GM23338 (cell line): Measurements from ENCODE around the gene LY6G6D.
A peak's percentile ranks its signal among the peaks of the same experiment; 100 is the strongest.

Source experiments
- EZH2phosphoT487 ChIP-seq: fragments of 200-600 bp; sonication (generic); IDR thresholded peaks from one replicate; pipeline ENCODE4 v1.8.1; 2018; ENCODE audit warnings: antibody characterized with exemption; ENCODE audit not compliant: unreplicated experiment
- POLR2AphosphoS5 ChIP-seq: IDR thresholded peaks from 2 replicates; pipeline ENCODE4 v1.6.1; 2016; ENCODE audit warnings: antibody characterized with exemption, low read depth
- TF ChIP-seq, protein P1 (sequence below), 2 experiments: fragments of 200-600 bp in 1 of 2; sonication (generic) in 1 of 2; conservative IDR thresholded peaks; 2 replicates each; pipeline versions ENCODE4 v1.5.1 to v1.6.1; 2016 to 2017; ENCODE audit warnings: antibody characterized with exemption in 2 of 2, low read depth in 2 of 2, mild to moderate bottlenecking in 2 of 2, moderate library complexity in 1 of 2
- TF ChIP-seq, protein P2 (sequence below): IDR thresholded peaks from 2 replicates; pipeline ENCODE4 v1.6.1; 2016; ENCODE audit warnings: antibody characterized with exemption

DNA sequence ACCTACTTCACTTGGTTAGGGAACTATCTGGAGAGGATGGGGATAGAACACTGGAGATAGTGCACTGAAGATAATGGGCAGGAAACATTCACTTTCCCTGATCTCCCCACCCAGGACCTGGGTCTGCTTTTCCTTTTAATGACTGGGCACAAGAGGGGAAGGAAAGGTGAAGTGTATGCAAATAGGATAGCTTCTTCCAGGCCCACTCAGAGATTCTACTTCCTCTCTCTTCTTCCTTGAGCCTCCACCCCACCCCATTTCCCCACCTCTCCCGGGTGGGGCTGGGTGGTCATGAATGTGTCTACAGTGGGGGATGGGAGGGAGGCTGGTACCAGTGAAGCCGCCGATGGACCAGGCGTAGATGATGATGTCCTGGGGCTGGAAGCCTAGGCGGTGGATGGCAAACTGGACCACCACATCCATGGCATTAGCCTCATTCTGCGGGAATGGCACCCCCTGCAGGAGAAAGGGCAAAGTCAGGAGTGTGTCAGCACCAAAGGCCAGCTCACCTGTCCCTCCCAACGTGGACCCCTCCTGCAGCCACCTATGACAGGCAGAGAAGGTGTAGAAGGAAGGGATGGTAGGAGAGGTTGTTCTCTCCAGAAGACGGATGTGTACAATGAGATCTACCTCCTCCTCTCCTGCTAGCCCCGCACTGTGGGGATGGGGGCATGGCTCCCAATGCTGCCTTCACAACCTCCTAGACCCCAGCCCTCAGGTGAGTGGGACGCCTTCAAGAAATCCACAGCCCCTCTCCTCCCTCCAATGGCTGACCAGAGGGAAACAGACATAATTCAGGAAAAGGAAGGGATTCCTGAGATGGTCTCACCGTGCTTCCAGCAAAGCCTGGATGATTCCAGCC is 25.7 kb upstream of the LY6G6D start:
- TF ChIP-seq, protein P1, sequence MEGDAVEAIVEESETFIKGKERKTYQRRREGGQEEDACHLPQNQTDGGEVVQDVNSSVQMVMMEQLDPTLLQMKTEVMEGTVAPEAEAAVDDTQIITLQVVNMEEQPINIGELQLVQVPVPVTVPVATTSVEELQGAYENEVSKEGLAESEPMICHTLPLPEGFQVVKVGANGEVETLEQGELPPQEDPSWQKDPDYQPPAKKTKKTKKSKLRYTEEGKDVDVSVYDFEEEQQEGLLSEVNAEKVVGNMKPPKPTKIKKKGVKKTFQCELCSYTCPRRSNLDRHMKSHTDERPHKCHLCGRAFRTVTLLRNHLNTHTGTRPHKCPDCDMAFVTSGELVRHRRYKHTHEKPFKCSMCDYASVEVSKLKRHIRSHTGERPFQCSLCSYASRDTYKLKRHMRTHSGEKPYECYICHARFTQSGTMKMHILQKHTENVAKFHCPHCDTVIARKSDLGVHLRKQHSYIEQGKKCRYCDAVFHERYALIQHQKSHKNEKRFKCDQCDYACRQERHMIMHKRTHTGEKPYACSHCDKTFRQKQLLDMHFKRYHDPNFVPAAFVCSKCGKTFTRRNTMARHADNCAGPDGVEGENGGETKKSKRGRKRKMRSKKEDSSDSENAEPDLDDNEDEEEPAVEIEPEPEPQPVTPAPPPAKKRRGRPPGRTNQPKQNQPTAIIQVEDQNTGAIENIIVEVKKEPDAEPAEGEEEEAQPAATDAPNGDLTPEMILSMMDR (conservative IDR thresholded peaks at IDR 0.05; ENCODE audit: low read depth in 2 of 2) = peak; percentile 69 to 80
- TF ChIP-seq POLR2AphosphoS5 (no peak), EZH2phosphoT487 (no peak)
- TF ChIP-seq, protein P2, sequence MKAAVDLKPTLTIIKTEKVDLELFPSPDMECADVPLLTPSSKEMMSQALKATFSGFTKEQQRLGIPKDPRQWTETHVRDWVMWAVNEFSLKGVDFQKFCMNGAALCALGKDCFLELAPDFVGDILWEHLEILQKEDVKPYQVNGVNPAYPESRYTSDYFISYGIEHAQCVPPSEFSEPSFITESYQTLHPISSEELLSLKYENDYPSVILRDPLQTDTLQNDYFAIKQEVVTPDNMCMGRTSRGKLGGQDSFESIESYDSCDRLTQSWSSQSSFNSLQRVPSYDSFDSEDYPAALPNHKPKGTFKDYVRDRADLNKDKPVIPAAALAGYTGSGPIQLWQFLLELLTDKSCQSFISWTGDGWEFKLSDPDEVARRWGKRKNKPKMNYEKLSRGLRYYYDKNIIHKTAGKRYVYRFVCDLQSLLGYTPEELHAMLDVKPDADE = no peak
